Activated effector memory CD4-positive, alpha-beta T cell treated with anti-CD3 and anti-CD28 coated beads, Interleukin-2, amount 50 U/mL, for 16 hours (primary cell): ENCODE measurements around the gene TLX2.

Experiments used
- DNase-seq: peaks from one replicate; pipeline ENCODE4 v3.0.0-alpha.2; 2020

TLX2 gene

GRCh38 chr2:74513605-74514367, 464 bp upstream of the TLX2 start:
- peak; percentile 73 for DNase-seq

- DNase-seq, result no peak
Observed at GRCh38 chr2:74515271-74515980, 1.2 kb downstream of the TLX2 start.

- DNase-seq, result peak; percentile 92
Observed at GRCh38 chr2:74515981-74516633, 1.9 kb downstream of the TLX2 start.

- DNase-seq, result peak; percentile 27
Observed at GRCh38 chr2:74516650-74517049, 2.4 kb downstream of the TLX2 start.

- no peak for DNase-seq
Observed at GRCh38 chr2:74522516-74522915, 8.3 kb downstream of the TLX2 start.

- DNase-seq, result no peak
Observed at GRCh38 chr2:74524005-74524404, 9.8 kb downstream of the TLX2 start.

- no peak for DNase-seq
Observed at GRCh38 chr2:74524955-74525716, 10.9 kb downstream of the TLX2 start.

- DNase-seq, result no peak
Observed at GRCh38 chr2:74525717-74526648, 11.7 kb downstream of the TLX2 start, which contains the start of gene DQX1. TSS of gene DQX1 (minus strand) at chr2:74526231. CDS start at chr2:74525729, 502 bp downstream.

GRCh38 chr2:74526649-74527230, 12.5 kb downstream of the TLX2 start:
- DNase-seq, result no peak

- DNase-seq, result no peak
Observed at GRCh38 chr2:74527741-74528140, 13.5 kb downstream of the TLX2 start.

GRCh38 chr2:74528600-74529356, 14.5 kb downstream of the TLX2 start:
- no peak for DNase-seq

GRCh38 chr2:74529357-74530238, 15.3 kb downstream of the TLX2 start, which contains the start of the genes AUP1 and HTRA2:
TSS of gene AUP1 (minus strand) at chr2:74529706. CDS start at chr2:74529629, 77 bp downstream.
TSS of gene HTRA2 (plus strand) at chr2:74529933. CDS start at chr2:74530007, 74 bp downstream.
- DNase-seq, result peak; percentile 96

- peak; percentile 81 for DNase-seq
Observed at GRCh38 chr2:74530239-74531187, 16.3 kb downstream of the TLX2 start.

GRCh38 chr2:74531666-74532065, 17.4 kb downstream of the TLX2 start:
- DNase-seq, result no peak

GRCh38 chr2:74532222-74532621, 18.0 kb downstream of the TLX2 start:
- no peak for DNase-seq

- no peak for DNase-seq
Observed at GRCh38 chr2:74533464-74533863, 19.2 kb downstream of the TLX2 start.

GRCh38 chr2:74534411-74534810, 20.2 kb downstream of the TLX2 start:
- no peak for DNase-seq

GRCh38 chr2:74535440-74535965, 21.3 kb downstream of the TLX2 start:
- no peak for DNase-seq
